ENCODE results near the gene ZMPSTE24. TPM values are rescaled to one million over a fixed set of nuclear protein-coding genes. Genes with fewer than 3 reads are reported as not detected.
A peak's percentile ranks its signal among the peaks of the same experiment; 100 is the strongest.

Gene ZMPSTE24
- polyA plus RNA-seq, 3 donors: 6.4 to 45.6 (median 36.0) TPM

GRCh38 chr1:40310983-40311642 is 53.1 kb downstream of the ZMPSTE24 start:
- H3K36me3 Mint-ChIP-seq: peaks cover 10 to 11% of the 10 kb centered on the region in 2 donors

GRCh38 chr1:40311692-40312091 is 53.7 kb downstream of the ZMPSTE24 start:
- Mint-ChIP-seq H3K4me1 (peaks cover 41% of the 10 kb centered on the region), H3K27ac (peak overlapping the region in 1 of 7 donors; percentile 40), H3K4me3 (no peak overlapping the region), H3K9me3 (peaks cover 0 to 4% (median 0%) of the 10 kb centered on the region in 7 donors), H3K36me3 (peaks cover 7 to 8% of the 10 kb centered on the region in 2 donors), H3K27me3 (ENCODE audit: low read depth in 3 of 3) (peaks cover 10 to 25% (median 23%) of the 10 kb centered on the region in 3 donors)
- Histone ChIP-seq H3K4me3 (replicated peaks in 1 of 3; ENCODE audit: low read depth in 2 of 3, low read length in 3 of 3) (peak overlapping the region in 1 of 3 experiments; percentile 61), H3K4me2 (replicated peaks; ENCODE audit: extremely low read depth, low read length, poor library complexity, severe bottlenecking) (peak overlapping the region; percentile 62), H4K20me1 (ENCODE audit: insufficient read depth, low read length) (no peaks in the 10 kb centered on the region), H3K36me3 (replicated peaks in 1 of 2; ENCODE audit: control insufficient read depth in 1 of 2, insufficient read depth in 2 of 2, low read length in 2 of 2) (no peaks in the 10 kb centered on the region), H3K27ac (ENCODE audit: low read depth in 1 of 2, low read length in 2 of 2) (peak overlapping the region in 1 of 2 donors; percentile 62), H3K9ac (ENCODE audit: insufficient read depth, low read length, poor library complexity, severe bottlenecking) (no peak overlapping the region), H2AFZ (ENCODE audit: insufficient read depth, low read depth, low read length, poor library complexity, severe bottlenecking) (peak overlapping the region; percentile 54), H3K79me2 (ENCODE audit: insufficient read depth, low read length) (peaks cover 8% of the 10 kb centered on the region), H3K9me3 (replicated peaks in 1 of 2; ENCODE audit: control insufficient read depth in 1 of 2, insufficient read depth in 1 of 2, low read length in 2 of 2) (peaks cover 0 to 3% of the 10 kb centered on the region in 2 donors), H3K27me3 (ENCODE audit: control insufficient read depth in 2 of 2, insufficient read depth in 2 of 2, low read length in 2 of 2) (peaks cover 8 to 10% of the 10 kb centered on the region in 2 donors), H3K4me1 (ENCODE audit: control insufficient read depth in 1 of 2, insufficient read depth in 2 of 2, low read length in 2 of 2) (peaks cover 44 to 54% of the 10 kb centered on the region in 2 donors)
- 91% methylated on average over 3 of the region's 5 CpGs for WGBS (ENCODE audit: insufficient coverage)
- intact Hi-C loops (cut with micrococcal nuclease): loop anchor here (5.0 to 10.0 kb wide), 3 partner anchors 44 to 157 kb away; partner anchors contain the start of gene ZMPSTE24 (in 1 of the 2)
- DNase-seq: no peak
- TF ChIP-seq CTCF (IDR thresholded peaks at IDR 0.05): no peak

More at GRCh38 chr1:40310983-40311642, 53.1 kb downstream of the ZMPSTE24 start:
- H3K4me1 Mint-ChIP-seq: peaks cover 39% of the 10 kb centered on the region
- peak overlapping the region in 1 of 7 donors; percentile 40 for H3K27ac Mint-ChIP-seq
- Histone ChIP-seq H3K9ac (ENCODE audit: insufficient read depth, low read length, poor library complexity, severe bottlenecking) (no peak overlapping the region), H3K9me3 (replicated peaks in 1 of 2; ENCODE audit: control insufficient read depth in 1 of 2, insufficient read depth in 1 of 2, low read length in 2 of 2) (no peaks in the 10 kb centered on the region), H3K4me1 (ENCODE audit: control insufficient read depth in 1 of 2, insufficient read depth in 2 of 2, low read length in 2 of 2) (peaks cover 41 to 48% of the 10 kb centered on the region in 2 donors), H4K20me1 (ENCODE audit: insufficient read depth, low read length) (no peaks in the 10 kb centered on the region), H3K4me2 (replicated peaks; ENCODE audit: extremely low read depth, low read length, poor library complexity, severe bottlenecking) (no peak overlapping the region), H3K4me3 (replicated peaks in 1 of 3; ENCODE audit: low read depth in 2 of 3, low read length in 3 of 3) (no peak overlapping the region), H3K27me3 (ENCODE audit: control insufficient read depth in 2 of 2, insufficient read depth in 2 of 2, low read length in 2 of 2) (peaks cover 4 to 7% of the 10 kb centered on the region in 2 donors), H2AFZ (ENCODE audit: insufficient read depth, low read depth, low read length, poor library complexity, severe bottlenecking) (no peak overlapping the region), H3K79me2 (ENCODE audit: insufficient read depth, low read length) (peaks cover 8% of the 10 kb centered on the region), H3K36me3 (replicated peaks in 1 of 2; ENCODE audit: control insufficient read depth in 1 of 2, insufficient read depth in 2 of 2, low read length in 2 of 2) (peaks cover 3 to 4% of the 10 kb centered on the region in 2 donors), H3K27ac (ENCODE audit: low read depth in 1 of 2, low read length in 2 of 2) (no peak overlapping the region)
- intact Hi-C loops (cut with micrococcal nuclease): loop anchor here (5.0 to 10.0 kb wide), 3 partner anchors 44 to 156 kb away; partner anchors contain the start of gene ZMPSTE24 (in 1 of the 2)
- H3K9me3 Mint-ChIP-seq: peaks cover 0 to 2% (median 0%) of the 10 kb centered on the region in 7 donors
- TF ChIP-seq CTCF (IDR thresholded peaks at IDR 0.05): no peak
- peaks cover 7 to 20% (median 20%) of the 10 kb centered on the region in 3 donors for H3K27me3 Mint-ChIP-seq (ENCODE audit: low read depth in 3 of 3)
- H3K4me3 Mint-ChIP-seq: no peak overlapping the region
- DNase-seq: no peak
- 92% methylated on average over 11 of the region's 22 CpGs for WGBS (ENCODE audit: insufficient coverage)
